Heart left ventricle (tissue), 16 donors: ENCODE results near the gene AP1S2. TPM values are rescaled to one million over a fixed set of nuclear protein-coding genes. Genes with fewer than 3 reads are reported as not detected.

ENCODE experiments used
- ATAC-seq, 4 donors: fragments of 200-7000 bp; cut with Tn5 transposase; one replicate each; pipeline ENCODE4 v1.9.1; 2020 to 2022; ENCODE audit warnings: moderate library complexity in 4 of 4, mild to moderate bottlenecking in 3 of 4, moderate number of reproducible peaks in 1 of 4
- DNase-seq, 5 donors: peaks; one replicate each; pipeline ENCODE4 v3.0.0-alpha.2; 2020
- H3K27ac ChIP-seq, 12 donors: fragments of 200-600 bp; sonication (generic) in 4 of 12; one replicate each; pipeline versions ENCODE4 v1.5.0 to v1.8.0; 2016 to 2022; ENCODE audit warnings: mild to moderate bottlenecking in 2 of 12
- H3K27me3 ChIP-seq, 9 donors: fragments of 200-600 bp; sonication (generic) in 2 of 9; one replicate each; pipeline versions ENCODE4 v1.5.1 to v1.8.0; 2016 to 2022; ENCODE audit warnings: mild to moderate bottlenecking in 3 of 9
- H3K36me3 ChIP-seq, 9 donors: fragments of 200-600 bp; sonication (generic) in 2 of 9; one replicate each; pipeline versions ENCODE4 v1.5.0 to v1.8.0; 2018 to 2022; ENCODE audit warnings: mild to moderate bottlenecking in 2 of 9
- H3K4me1 ChIP-seq, 12 donors: fragments of 200-600 bp; sonication (generic) in 4 of 12; one replicate each; pipeline versions ENCODE4 v1.5.0 to v1.8.0; 2016 to 2022; ENCODE audit warnings: mild to moderate bottlenecking in 3 of 12
- H3K4me3 ChIP-seq, 12 donors: fragments of 200-600 bp; sonication (generic) in 4 of 12; one replicate each; pipeline versions ENCODE4 v1.5.0 to v1.8.0; 2017 to 2022; ENCODE audit warnings: mild to moderate bottlenecking in 9 of 12, moderate library complexity in 4 of 12
- H3K9me3 ChIP-seq, 12 donors: fragments of 200-600 bp; sonication (generic) in 4 of 12; one replicate each; pipeline versions ENCODE4 v1.5.0 to v1.8.0; 2016 to 2022; ENCODE audit warnings: mild to moderate bottlenecking in 1 of 12
- CTCF ChIP-seq, 12 donors: fragments of 200-600 bp; sonication (generic) in 4 of 12; IDR thresholded peaks; one replicate each; pipeline versions ENCODE4 v1.5.0 to v1.8.0; 2018 to 2022; ENCODE audit warnings: antibody characterized with exemption in 12 of 12, mild to moderate bottlenecking in 5 of 12
- POLR2A ChIP-seq, 2 donors: fragments of 450-650 bp; IDR thresholded peaks; one replicate each; pipeline ENCODE4 v1.6.1; 2017; ENCODE audit warnings: antibody characterized with exemption in 2 of 2, mild to moderate bottlenecking in 2 of 2, moderate library complexity in 2 of 2
- WGBS, 4 donors: extraction: QIAGEN DNeasy Blood & Tissue Kit in 2 of 4; methylation state at CpG; one replicate each; pipeline versions ENCODE4 v1.1.5 to v1.1.7; 2013 to 2018; 5-methylcytosine and 5-hydroxymethylcytosine counted together
- intact Hi-C, 10 donors: fragments of 100-400 bp; cut with DNase I; formaldehyde crosslinking; loops; one replicate each; pipeline versions ENCODE4 v1.11.1 to v1.14.2; 2022
- polyA plus RNA-seq, 2 donors: library from polyadenylated mRNA; stranded (reverse); fragments of 200-250 nt; gene quantifications; one replicate each; pipeline ENCODE4 v1.2.3, GENCODE V29; 2013
- total RNA-seq, 9 donors: library from RNA; depleted of rRNA in 2 of 9; stranded (reverse); fragments of >200 nt in 2 of 9; fragmentation: NEBNext Ultra II Directional in 3 of 9; extraction: Animal tissue kit (Norgen Biotek cat#: 25700) in 3 of 9; gene quantifications; one replicate each; pipeline versions ENCODE4 v1.1.0 to v1.2.4, GENCODE V29; 2016 to 2023
- donor health status: ischemic (EF 13 %, LVEDD 7.1; RV severe dilation, severe dysfunction).
- donor health status: healthy with polysubstance abuse.
- donor health status: DM: no; HTN: yes; CAD: no.
- donor health status: DM: no; HTN: no; CAD: no.
- donor health status: ischemic (EF 25% LVEDD 6.9; RV normal size, moderate dysfunction).
- donor health status: ischemic (EF 25% LVEDD 5.7; RV mildly dilated, moderate dysfunction).
- donor health status: healthy.
- donor health status: DM: yes; HTN: yes; CAD: no.
- donor health status: ischemic (EF 35%, LVEDD 5.7; RV mildly dilated, moderate dysfunction).
- donor health status: nonischemic (EF 11% LVEDD 7.7; RV severe dilation, severe dysfunction).
- donor health status: DM: yes; HTN: yes; CAD: no.
- donor health status: PGD.
- donor health status: ischemic (EF 29% LVEDD 5.4; RV normal size, mild dysfunction).
- donor health status: nonischemic (EF 23%, LVEDD 6.1; RV moderate dilation, normal function).

AP1S2 gene
- total and polyA plus RNA-seq, 11 donors, result 67.4 to 267 (median 136) TPM

- Histone ChIP-seq H3K27me3 (peaks cover 0 to 75% (median 0%) of the 10 kb centered on the region in 9 donors), H3K36me3 (no peaks in the 10 kb centered on the region), H3K4me3 (no peak overlapping the region), H3K4me1 (no peaks in the 10 kb centered on the region), H3K9me3 (no peaks in the 10 kb centered on the region), H3K27ac (peak overlapping the region in 6 of 12 donors; percentile 4 to 66 (median 34))
- TF ChIP-seq CTCF (IDR thresholded peaks at IDR 0.05) (no peak), POLR2A (IDR thresholded peaks at IDR 0.05) (no peak)
- no peak for DNase-seq
- intact Hi-C loops, result no loop called here
- no peak for ATAC-seq
Observed at GRCh38 chrX:15864629-15865028, 10.0 kb upstream of the AP1S2 start.

GRCh38 chrX:15864023-15864422 lies 9.4 kb upstream of the AP1S2 start:
- 51 to 63% (median 55%) methylated on average over 3 of the region's 3 CpGs for WGBS, 4 donors
- intact Hi-C loops, result no loop called here
- peak in 3 of 4 donors; percentile 61 to 67 (median 64) for ATAC-seq

GRCh38 chrX:15860921-15861320 lies 6.3 kb upstream of the AP1S2 start:
- Histone ChIP-seq H3K27me3 (peaks cover 0 to 49% (median 0%) of the 10 kb centered on the region in 9 donors), H3K4me1 (peaks cover 0 to 11% (median 0%) of the 10 kb centered on the region in 12 donors), H3K27ac (no peak overlapping the region), H3K9me3 (no peaks in the 10 kb centered on the region), H3K36me3 (no peaks in the 10 kb centered on the region), H3K4me3 (no peak overlapping the region)
- ATAC-seq, result no peak
- no peak for DNase-seq
- 82 to 94% (median 89%) methylated on average over 3 of the region's 3 CpGs for WGBS, 4 donors
- TF ChIP-seq CTCF (IDR thresholded peaks at IDR 0.05) (no peak), POLR2A (IDR thresholded peaks at IDR 0.05) (no peak)
- intact Hi-C loops, result no loop called here

More at GRCh38 chrX:15864023-15864422, 9.4 kb upstream of the AP1S2 start:
- H3K4me1 ChIP-seq, result no peaks in the 10 kb centered on the region
- no peak overlapping the region for H3K4me3 ChIP-seq
- H3K27ac ChIP-seq, result peak overlapping the region in 6 of 12 donors; percentile 4 to 66 (median 34)
- TF ChIP-seq CTCF (IDR thresholded peaks at IDR 0.05), result no peak
- TF ChIP-seq POLR2A (IDR thresholded peaks at IDR 0.05), result no peak
- no peak for DNase-seq
- H3K36me3 ChIP-seq, result no peaks in the 10 kb centered on the region
- peaks cover 0 to 74% (median 0%) of the 10 kb centered on the region in 9 donors for H3K27me3 ChIP-seq
- H3K9me3 ChIP-seq, result no peaks in the 10 kb centered on the region

GRCh38 chrX:15858051-15858450 lies 3.4 kb upstream of the AP1S2 start:
- intact Hi-C loops, result loop anchor here in 4 of 10 donors (5.0 to 10.0 kb wide), 4 partner anchors 49 to 173 kb away; partner anchors contain the start of gene ZRSR2 (in 1 of the 4)

More at GRCh38 chrX:15858051-15858450, 3.4 kb upstream of the AP1S2 start:
- H3K27me3 ChIP-seq, result peaks cover 0 to 36% (median 0%) of the 10 kb centered on the region in 9 donors
- H3K36me3 ChIP-seq, result no peaks in the 10 kb centered on the region
- no peak overlapping the region for H3K27ac ChIP-seq
- DNase-seq, result no peak
- WGBS, 4 donors, result 67 to 84% (median 74%) methylated on average over 1 of the region's 1 CpG
- no peak for ATAC-seq
- H3K9me3 ChIP-seq, result no peaks in the 10 kb centered on the region
- TF ChIP-seq CTCF (IDR thresholded peaks at IDR 0.05) (no peak), POLR2A (IDR thresholded peaks at IDR 0.05) (no peak)
- H3K4me3 ChIP-seq, result no peak overlapping the region
- H3K4me1 ChIP-seq, result peaks cover 0 to 27% (median 5%) of the 10 kb centered on the region in 12 donors
